Pons (tissue), 1 donor: ENCODE data around the gene COL6A1.

Experiments
- DNase-seq: peaks from one replicate; pipeline ENCODE4 v3.0.0-alpha.2; 2016; ENCODE audit warnings: low spot score

Gene COL6A1

DNA sequence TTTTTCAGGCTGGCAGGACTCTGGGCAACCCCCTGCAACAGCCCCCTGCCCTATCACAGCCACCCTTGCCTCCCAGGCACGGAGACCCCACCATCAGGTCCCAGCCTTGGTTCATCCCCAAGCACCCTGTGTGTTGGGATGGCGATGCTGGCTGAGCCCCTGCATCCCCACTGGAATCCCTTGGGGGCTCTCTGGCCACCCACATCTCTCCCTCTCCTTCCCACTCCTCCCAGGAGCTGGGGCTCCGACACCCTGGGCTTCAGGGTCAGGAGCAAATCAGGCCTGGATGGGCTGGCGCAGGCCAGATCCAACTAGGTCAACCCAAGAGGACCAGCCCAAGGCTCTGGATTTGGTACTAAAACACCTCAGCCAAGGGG lies 25.9 kb downstream of the COL6A1 start:
- DNase-seq: no peak

DNA sequence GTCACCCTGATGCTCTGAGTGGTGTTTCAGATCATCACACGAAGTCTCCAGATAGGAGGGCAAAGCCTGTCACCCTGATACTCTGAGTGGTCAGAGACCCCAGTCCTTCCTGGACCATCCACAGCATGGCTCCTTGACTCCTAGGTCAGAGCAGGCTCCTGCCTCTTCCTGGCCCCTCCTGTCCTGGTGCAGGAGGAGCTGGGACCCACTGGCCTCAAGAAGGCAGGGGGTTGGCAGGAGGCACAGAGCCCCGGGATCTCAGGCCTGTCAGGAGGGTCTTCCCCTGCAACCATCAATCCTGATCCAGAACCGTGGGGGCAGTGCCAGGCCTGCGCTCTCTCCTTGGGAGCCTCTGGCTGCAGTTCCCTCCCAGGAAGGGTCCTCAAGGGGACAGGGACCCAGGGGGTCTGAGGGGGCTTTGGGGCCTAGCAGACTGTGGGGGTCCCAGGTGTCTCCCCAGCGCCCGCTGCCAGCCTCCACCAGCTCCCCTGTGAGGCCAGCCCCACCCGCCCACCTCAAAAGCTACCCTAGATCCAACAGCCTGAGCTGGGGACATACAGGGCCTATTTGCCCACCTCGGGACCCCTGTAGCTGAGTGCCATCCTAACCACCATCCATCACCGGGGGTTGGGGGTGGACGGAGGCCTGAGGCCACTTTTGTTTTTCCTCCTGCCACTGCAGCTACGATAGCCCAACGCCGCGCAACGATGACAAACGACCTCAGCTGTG lies 27.5 kb downstream of the COL6A1 start:
- DNase-seq: no peak

DNA sequence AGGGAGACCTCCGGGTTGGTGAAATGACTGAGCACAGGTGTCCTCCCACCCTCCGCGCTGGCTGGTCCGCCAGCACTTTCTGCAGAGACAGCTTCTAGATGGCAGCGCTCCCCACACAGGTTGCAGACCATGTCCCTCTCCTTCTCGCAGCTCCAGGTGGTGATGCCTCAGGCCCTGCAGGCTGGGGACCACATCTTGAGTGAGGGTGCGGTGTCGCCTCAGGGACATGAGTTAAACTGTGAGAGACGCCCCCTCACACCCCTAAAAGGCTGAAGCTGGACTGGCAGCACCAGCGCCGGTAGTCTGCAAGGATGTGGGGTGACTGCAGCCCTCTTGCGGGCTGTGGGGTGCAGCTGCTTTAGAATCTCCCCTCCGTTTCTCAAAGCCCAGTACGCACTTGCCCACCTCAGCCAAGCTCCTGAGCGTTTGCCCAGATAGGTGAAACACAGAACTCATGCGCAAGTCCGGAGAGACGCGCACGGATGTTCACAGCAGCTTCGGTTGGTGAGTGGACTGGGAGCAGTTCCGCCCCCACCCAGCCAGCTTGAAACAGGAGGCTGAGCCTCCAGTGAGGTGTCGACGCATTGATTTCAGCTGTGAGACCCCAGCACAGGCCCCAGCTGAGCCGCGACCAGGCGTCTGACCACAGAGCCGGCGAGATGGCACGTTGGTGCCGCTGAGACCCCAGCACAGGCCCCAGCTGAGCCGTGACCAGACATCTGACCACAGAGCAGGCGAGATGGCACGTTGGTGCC lies 28.6 kb downstream of the COL6A1 start:
- no peak for DNase-seq

- DNase-seq: no peak
These were observed 29.8 kb downstream of the COL6A1 start for GRCh38 chr21:46011267-46011967.

DNA sequence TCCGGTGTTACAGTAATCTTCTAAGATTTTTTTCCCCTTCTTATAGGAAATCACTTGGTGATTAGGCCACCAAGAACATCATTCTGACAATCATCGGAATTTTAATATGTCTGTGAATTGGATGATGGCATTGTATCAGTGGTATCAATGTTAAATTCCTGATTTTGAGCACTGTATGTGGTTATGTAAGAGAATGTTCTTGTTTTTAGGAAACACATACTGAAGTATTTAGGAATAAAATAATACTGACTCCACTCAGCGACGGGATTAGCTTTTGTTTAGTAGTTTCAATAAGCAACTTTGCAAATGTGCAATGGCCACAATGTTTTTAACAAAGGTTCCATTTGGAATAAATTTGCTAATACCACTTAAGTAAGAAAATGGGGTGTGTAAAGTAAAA lies 30.6 kb downstream of the COL6A1 start:
- no peak for DNase-seq

DNA sequence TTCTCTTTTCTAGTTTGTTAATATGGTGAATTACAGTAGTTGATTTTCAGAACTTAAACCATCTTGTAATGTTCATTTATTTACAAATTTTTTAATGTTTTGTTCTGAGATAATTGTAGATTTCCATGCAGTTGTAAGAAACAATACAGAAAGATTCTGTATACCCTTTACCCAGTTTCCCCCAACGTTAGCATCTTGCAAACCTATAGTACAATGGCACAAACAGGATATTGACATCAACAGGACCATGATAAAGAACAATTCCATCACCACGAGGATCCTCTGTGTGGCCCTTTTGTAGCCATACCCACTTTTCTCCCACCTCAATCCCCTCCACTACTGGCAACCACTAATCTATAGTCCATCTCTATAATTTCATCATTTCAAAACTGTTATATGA lies 33.3 kb downstream of the COL6A1 start:
- DNase-seq: no peak

DNA sequence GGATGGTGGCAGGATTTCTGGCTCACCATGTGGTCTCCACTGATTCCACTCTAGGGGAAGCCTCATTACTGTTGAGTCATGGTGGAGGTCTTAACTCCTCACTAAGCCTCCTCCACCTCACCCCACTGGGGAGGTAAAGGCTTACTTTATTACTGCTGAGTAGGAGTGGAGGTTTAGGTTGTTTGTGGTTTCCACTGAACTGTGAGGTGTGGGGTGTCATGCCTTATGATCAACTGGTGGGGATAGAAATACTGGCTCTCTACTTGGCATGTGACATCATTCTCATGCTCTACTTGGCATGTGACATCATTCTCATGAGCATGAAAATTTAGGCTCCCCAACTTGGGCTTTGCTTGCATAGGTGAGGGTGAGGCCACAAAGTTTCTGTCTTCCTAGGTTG lies 35.6 kb downstream of the COL6A1 start:
- DNase-seq: no peak

GRCh38 chr21:46017695-46018094 lies 36.1 kb downstream of the COL6A1 start:
- DNase-seq: no peak

- no peak for DNase-seq
These were observed 37.0 kb downstream of the COL6A1 start for GRCh38 chr21:46018615-46019014.

DNA sequence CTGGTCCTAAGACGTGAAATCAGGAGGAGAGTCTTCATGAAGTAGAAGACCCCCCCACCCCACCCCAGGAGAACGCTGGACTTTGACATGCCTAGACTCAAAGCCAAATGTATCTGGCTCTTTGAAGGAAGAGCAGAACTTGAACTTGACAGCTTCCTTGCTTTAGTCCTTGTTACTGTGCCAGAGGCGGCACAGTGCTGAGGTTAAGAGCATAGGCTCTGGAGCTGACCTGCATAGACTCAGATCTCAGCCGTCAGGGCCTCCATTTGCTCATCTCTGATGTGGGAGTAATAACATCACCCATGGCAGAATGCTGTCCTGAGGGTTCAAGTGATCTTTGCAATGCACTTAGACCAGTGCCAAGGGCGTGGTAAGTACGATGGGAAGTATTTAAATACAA lies 39.0 kb downstream of the COL6A1 start:
- DNase-seq: no peak

- DNase-seq: no peak
These were observed 39.8 kb downstream of the COL6A1 start for GRCh38 chr21:46021398-46021797.

DNA sequence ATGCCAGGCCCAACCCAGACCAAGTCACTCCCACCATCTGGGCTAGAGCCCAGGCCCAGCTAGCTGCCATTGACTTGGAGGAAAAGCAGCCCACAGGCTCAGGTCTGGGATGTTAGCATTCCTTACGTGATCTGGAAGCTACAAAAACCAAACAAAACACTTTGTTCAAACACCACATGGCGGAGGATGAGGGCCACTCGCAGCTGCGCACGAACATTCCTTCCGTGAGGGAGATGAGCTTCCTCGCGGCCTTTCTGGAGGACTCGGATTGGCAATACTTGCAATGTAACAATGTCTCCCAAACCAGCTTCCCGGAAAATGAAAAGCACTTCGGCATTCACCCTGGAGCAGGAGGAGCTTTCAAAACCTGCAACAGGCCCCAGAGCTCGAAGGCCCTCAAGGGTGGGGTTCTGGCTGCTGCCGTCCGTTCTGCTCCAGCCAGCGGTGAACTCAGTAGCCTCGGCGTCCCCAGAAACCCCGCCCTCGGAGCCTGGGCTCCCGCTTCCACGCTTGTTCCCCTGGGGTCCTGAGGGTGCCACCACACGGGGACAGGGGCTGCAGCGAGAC lies 40.5 kb downstream of the COL6A1 start:
- no peak for DNase-seq

GRCh38 chr21:46022551-46023525 lies 41.3 kb downstream of the COL6A1 start:
- DNase-seq: no peak

DNA sequence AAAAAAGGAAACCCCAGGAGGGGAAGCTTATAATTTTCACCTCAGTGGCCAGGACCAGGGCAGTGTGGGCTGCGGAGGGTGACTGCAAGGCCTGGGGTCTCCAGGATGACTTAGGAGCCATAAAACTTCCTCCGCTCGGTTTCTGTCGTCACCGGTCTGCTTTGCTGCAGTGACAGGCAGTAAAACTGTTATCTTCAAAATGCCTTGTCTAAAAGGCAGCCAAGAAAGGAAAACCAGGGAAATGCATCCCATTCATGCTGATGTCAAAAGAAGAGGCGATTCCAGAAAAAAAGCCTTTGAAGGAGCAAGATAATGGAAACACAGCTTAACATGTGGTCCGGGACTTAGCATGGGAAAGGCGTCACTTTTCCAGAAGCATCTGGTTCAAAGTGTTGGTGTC lies 42.0 kb downstream of the COL6A1 start:
- DNase-seq: no peak

DNA sequence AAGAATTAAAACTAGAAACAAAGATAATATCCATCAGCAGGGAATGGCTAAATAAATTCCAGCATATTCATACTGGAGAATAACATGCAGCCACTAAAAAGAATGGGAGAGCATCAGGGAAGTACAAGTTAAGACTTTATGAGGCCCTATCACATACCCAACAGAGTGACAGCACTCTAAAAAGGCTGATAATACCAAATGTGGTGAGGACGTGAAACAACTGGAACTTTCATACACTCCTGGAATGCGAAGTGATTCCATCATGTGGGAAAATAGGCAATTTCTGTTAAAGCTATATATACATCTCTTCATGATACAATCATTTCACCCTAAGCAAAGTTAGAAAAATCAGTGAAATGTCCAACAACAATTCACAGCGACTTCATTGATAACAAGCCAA lies 42.6 kb downstream of the COL6A1 start:
- DNase-seq: no peak

- no peak for DNase-seq
These were observed 43.7 kb downstream of the COL6A1 start for GRCh38 chr21:46025113-46025770.

DNA sequence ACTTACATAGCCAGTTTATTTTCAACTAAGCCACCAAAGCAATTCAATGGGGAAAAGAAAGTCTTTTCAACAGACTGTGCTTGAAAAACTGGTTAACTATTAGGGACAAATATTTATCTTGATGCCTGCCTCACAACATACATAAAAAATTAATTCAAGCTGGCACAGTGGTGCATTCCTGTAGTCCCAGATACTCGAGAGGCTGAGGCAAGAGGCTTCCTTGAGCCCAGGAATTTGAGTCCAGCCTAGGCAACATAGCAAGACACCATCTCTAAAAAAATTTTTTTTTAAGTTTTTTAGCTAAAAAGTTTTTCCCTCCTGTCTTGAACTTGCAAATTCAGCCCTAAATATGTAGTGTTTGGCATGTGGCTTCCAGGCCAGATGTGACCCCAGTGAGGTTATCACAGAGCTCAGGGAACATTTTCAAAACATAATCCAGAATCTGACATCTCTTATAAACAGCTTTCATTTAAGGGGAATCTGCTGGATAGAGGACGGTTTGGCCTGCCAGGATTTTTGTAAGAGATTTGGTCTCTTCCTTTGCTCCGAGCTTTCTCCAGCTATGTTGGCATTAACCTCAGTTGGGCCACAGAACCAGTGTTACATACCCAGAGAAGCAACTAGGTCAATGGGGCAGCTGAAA lies 46.4 kb downstream of the COL6A1 start:
- no peak for DNase-seq

GRCh38 chr21:46028573-46029091 lies 47.1 kb downstream of the COL6A1 start:
- no peak for DNase-seq

DNA sequence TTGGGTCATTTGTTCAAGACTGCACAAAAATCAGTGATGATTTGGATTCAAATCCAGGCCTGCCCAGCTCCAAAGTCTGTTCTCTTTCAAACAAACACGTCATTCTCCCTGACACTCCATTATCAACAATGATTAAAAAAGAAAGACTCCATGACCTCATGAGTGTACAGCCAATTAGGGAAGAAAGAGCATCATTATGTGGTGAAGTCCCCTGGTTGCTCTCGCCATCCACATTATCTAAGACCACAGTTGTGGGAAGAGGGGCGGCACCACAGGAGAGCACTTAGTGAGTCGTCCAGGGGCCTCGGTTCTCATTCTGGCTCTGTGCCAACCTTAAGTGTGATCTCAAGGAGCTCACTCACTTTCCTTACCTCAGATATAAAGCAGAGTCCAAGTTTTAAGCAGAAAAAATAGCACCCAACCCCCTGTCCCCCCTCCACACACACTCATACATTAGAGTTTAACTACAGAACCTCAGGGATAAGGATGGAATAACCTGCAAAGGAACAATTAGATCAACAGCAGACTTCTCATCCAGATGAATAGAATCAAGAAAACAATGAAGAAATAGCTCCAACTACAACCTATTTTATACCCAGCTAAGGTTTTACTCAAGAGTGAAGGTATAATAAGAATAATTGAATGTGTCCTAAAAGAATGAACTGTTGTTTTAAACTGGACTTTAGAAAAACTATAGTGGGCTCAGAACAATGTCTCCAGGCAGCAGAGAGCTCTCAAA lies 47.8 kb downstream of the COL6A1 start:
- DNase-seq: no peak

GRCh38 chr21:46031484-46031883 lies 49.9 kb downstream of the COL6A1 start:
- DNase-seq: no peak
